HCT116 (cell line): Measurements from ENCODE around the gene BRD3OS. TPM values are rescaled to one million over a fixed set of nuclear protein-coding genes. Genes with fewer than 3 reads are reported as not detected.

Experiments
- ATAC-seq: fragments of 200-7000 bp; cut with Tn5 transposase; 2 replicates; pipeline ENCODE4 v1.9.1; 2020; ENCODE audit warnings: mild to moderate bottlenecking, moderate library complexity
- BruUV-seq: library from RNA; stranded (reverse); fragments of 400-500 nt; replicated peaks from 2 replicates; lab custom pipeline; 2021; lab: Mats Ljungman, UMichigan
- CTCF ChIA-PET: fragments of 300-600 bp; sonication (Branson Sonifier 250); formaldehyde crosslinking; loops from one replicate; lab custom pipeline; 2021; ENCODE audit warnings: antibody characterized with exemption; lab: Charles Lee
- POLR2A ChIA-PET: fragments of 300-600, 350-600 bp; sonication (Branson Sonifier 250); formaldehyde crosslinking; loops from one replicate; lab custom pipeline; 2021; ENCODE audit warnings: antibody characterized with exemption; lab: Charles Lee
- RAD21 ChIA-PET, 2 experiments: fragments of 300-600 bp; sonication (Branson Sonifier 250); formaldehyde crosslinking; loops; one replicate each; lab custom pipeline; 2023; ENCODE audit warnings: low total read pairs in 2 of 2; ENCODE audit not compliant: uncharacterized antibody in 2 of 2, unreplicated experiment in 2 of 2, low non-redundant PET in 1 of 2; lab: Charles Lee
- DNase-seq: peaks from one replicate; pipeline ENCODE4 v3.0.0-alpha.2; 2010; ENCODE audit warnings: low read depth, low spot score
- H2AFZ ChIP-seq: fragments of 200-600 bp; shearing (Covaris generic), sonication (generic); 2 replicates; pipeline ENCODE4 v1.6.1; 2017; ENCODE audit warnings: low read depth, mixed run types, mixed read lengths, antibody characterized with exemption, low read length; ENCODE audit not compliant: poor library complexity, severe bottlenecking
- H3K27ac ChIP-seq: 2 replicates; pipeline ENCODE4 v1.5.1; 2012; ENCODE audit warnings: low read depth, low read length
- H3K27me3 ChIP-seq: fragments of 200-600 bp; sonication (generic); 2 replicates; pipeline ENCODE4 v1.6.1; 2016; ENCODE audit warnings: mixed run types, low read length, mixed read lengths; ENCODE audit not compliant: insufficient read depth
- H3K36me3 ChIP-seq, 2 experiments: fragments of 200-500 bp in 1 of 2; fragments of 200-600 bp in 1 of 2; sonication (Bioruptor generic) in 1 of 2; sonication (generic) in 1 of 2; 2 replicates each; pipeline versions ENCODE4 v1.5.1 to v1.6.1; 2014 to 2016; ENCODE audit warnings: low read length in 2 of 2, inconsistent platforms in 1 of 2, mixed read lengths in 1 of 2, mixed run types in 1 of 2; ENCODE audit not compliant: insufficient read depth in 2 of 2, control insufficient read depth in 1 of 2
- H3K4me1 ChIP-seq, 2 experiments: fragments of 200-600 bp in 1 of 2; sonication (generic) in 1 of 2; 2 replicates each; pipeline versions ENCODE4 v1.5.1 to v1.6.1; 2012 to 2017; ENCODE audit warnings: low read length in 2 of 2, inconsistent platforms in 1 of 2, mild to moderate bottlenecking in 1 of 2, mixed read lengths in 1 of 2, mixed run types in 1 of 2, moderate library complexity in 1 of 2; ENCODE audit not compliant: insufficient read depth in 2 of 2, control insufficient read depth in 1 of 2
- H3K4me2 ChIP-seq: fragments of 200-600 bp; sonication (generic); 2 replicates; pipeline ENCODE4 v1.6.1; 2017; ENCODE audit warnings: mixed run types, low read length, mixed read lengths
- H3K4me3 ChIP-seq, 2 experiments: fragments of 200-600 bp in 1 of 2; sonication (generic) in 1 of 2; replicated peaks in 1 of 2; 2 replicates each; pipeline ENCODE4 v1.5.1; 2011 to 2016; ENCODE audit warnings: low read length in 2 of 2, control low read depth in 1 of 2, low read depth in 1 of 2, mild to moderate bottlenecking in 1 of 2, mixed read lengths in 1 of 2, mixed run types in 1 of 2
- H3K79me2 ChIP-seq: fragments of 200-600 bp; sonication (generic); 2 replicates; pipeline ENCODE4 v1.6.1; 2017; ENCODE audit warnings: mild to moderate bottlenecking, mixed run types, low read length, moderate library complexity, mixed read lengths; ENCODE audit not compliant: insufficient read depth
- H3K9ac ChIP-seq: fragments of 200-600 bp; sonication (generic); 2 replicates; pipeline ENCODE4 v1.6.1; 2016; ENCODE audit warnings: low read length, mixed read lengths
- H3K9me2 ChIP-seq: fragments of 200-600 bp; sonication (generic), shearing (Covaris generic); 2 replicates; pipeline ENCODE4 v1.6.1; 2017; ENCODE audit warnings: mixed run types, mild to moderate bottlenecking, moderate library complexity; ENCODE audit not compliant: insufficient read depth
- H3K9me3 ChIP-seq, 2 experiments: fragments of 200-500 bp in 1 of 2; fragments of 200-600 bp in 1 of 2; sonication (Bioruptor generic) in 1 of 2; sonication (generic) in 1 of 2; 2 replicates each; pipeline ENCODE4 v1.6.1; 2014 to 2017; ENCODE audit warnings: low read length in 2 of 2, mixed read lengths in 2 of 2, inconsistent platforms in 1 of 2, low read depth in 1 of 2, mild to moderate bottlenecking in 1 of 2, mixed run types in 1 of 2, moderate library complexity in 1 of 2; ENCODE audit not compliant: control insufficient read depth in 1 of 2, insufficient read depth in 1 of 2
- H4K20me1 ChIP-seq: fragments of 200-600 bp; sonication (generic), shearing (Covaris generic); 2 replicates; pipeline ENCODE4 v1.6.1; 2017; ENCODE audit warnings: mixed run types, mild to moderate bottlenecking, moderate library complexity; ENCODE audit not compliant: insufficient read depth
- CBX3 ChIP-seq: IDR thresholded peaks from 2 replicates; pipeline ENCODE4 v1.6.1; 2012; ENCODE audit warnings: low read depth
- ELF1 ChIP-seq: IDR thresholded peaks from 2 replicates; pipeline ENCODE4 v1.6.1; 2012; ENCODE audit warnings: low read depth, borderline replicate concordance
- EZH2 ChIP-seq: fragments of 200-600 bp; sonication (generic); IDR thresholded peaks from 2 replicates; pipeline ENCODE4 v1.6.1; 2017; ENCODE audit warnings: antibody characterized with exemption, mixed run types
- EZH2phosphoT487 ChIP-seq: fragments of 200-600 bp; IDR thresholded peaks from 2 replicates; pipeline ENCODE4 v1.6.1; 2018; ENCODE audit warnings: antibody characterized with exemption, borderline replicate concordance
- POLR2A ChIP-seq: IDR thresholded peaks from 2 replicates; pipeline ENCODE4 v1.7.0; 2011; ENCODE audit warnings: borderline replicate concordance; ENCODE audit not compliant: insufficient read depth, insufficient read length; ENCODE audit errors: extremely low read depth
- RAD21 ChIP-seq: IDR thresholded peaks from 2 replicates; pipeline ENCODE4 v1.6.1; 2012; ENCODE audit warnings: low read depth, mild to moderate bottlenecking
- SP1 ChIP-seq: IDR thresholded peaks from 2 replicates; pipeline ENCODE4 v1.6.1; 2012; ENCODE audit warnings: low read depth
- SRF ChIP-seq: IDR thresholded peaks from 2 replicates; pipeline ENCODE4 v1.6.1; 2012; ENCODE audit warnings: low read depth
- TCF7L2 ChIP-seq: IDR thresholded peaks from 2 replicates; pipeline ENCODE4 v1.7.0; 2011; ENCODE audit warnings: borderline replicate concordance, inconsistent platforms; ENCODE audit not compliant: insufficient read depth, insufficient read length; ENCODE audit errors: extremely low read depth
- YY1 ChIP-seq: IDR thresholded peaks from 2 replicates; pipeline ENCODE4 v1.6.1; 2011; ENCODE audit warnings: low read length, low read depth, moderate library complexity, mild to moderate bottlenecking; ENCODE audit not compliant: insufficient replicate concordance; ENCODE audit errors: extremely low read depth
- ZFX ChIP-seq: fragments of 450-650 bp; IDR thresholded peaks from 2 replicates; pipeline ENCODE4 v1.6.1; 2017
- ZNF274 ChIP-seq: fragments of 200-500 bp; sonication (Bioruptor generic); IDR thresholded peaks from 2 replicates; pipeline ENCODE4 v1.6.1; 2014; ENCODE audit warnings: mild to moderate bottlenecking, low read depth, low read length, inconsistent platforms
- intact Hi-C: fragments of 100-400 bp; cut with micrococcal nuclease; formaldehyde crosslinking; loops from 2 replicates; pipeline ENCODE4 v1.10.0; 2022
- total RNA-seq: library from RNA; stranded (reverse); gene quantifications from one replicate; pipeline ENCODE4 v1.2.1, GENCODE V29; 2021; ENCODE audit not compliant: unreplicated experiment
- TF ChIP-seq, protein P1 (sequence below): IDR thresholded peaks from 2 replicates; pipeline ENCODE4 v1.6.1; 2011; ENCODE audit warnings: mild to moderate bottlenecking, low read length, moderate library complexity; ENCODE audit not compliant: insufficient replicate concordance; ENCODE audit errors: extremely low read depth
- TF ChIP-seq, protein P2 (sequence below), 3 experiments: fragments of 200-600 bp in 1 of 3; sonication (generic) in 1 of 3; IDR thresholded peaks in 2 of 3; conservative IDR thresholded peaks in 1 of 3; 2 replicates each; pipeline ENCODE4 v1.5.1; 2012 to 2017; ENCODE audit warnings: low read depth in 2 of 3, low read length in 2 of 3, antibody characterized with exemption in 1 of 3, borderline replicate concordance in 1 of 3, control low read depth in 1 of 3, mild to moderate bottlenecking in 1 of 3, mixed read lengths in 1 of 3, mixed run types in 1 of 3, moderate library complexity in 1 of 3; ENCODE audit not compliant: insufficient read depth in 1 of 3

BRD3OS gene
- total RNA-seq, 1 experiment from 2014 or later: 17.0 TPM

- Histone ChIP-seq H3K9me3 (no peaks in the 10 kb centered on the region), H3K27me3 (no peaks in the 10 kb centered on the region), H3K4me2 (no peak overlapping the region), H3K36me3 (peaks cover 0 to 12% of the 10 kb centered on the region in 2 experiments; a peak in 1 of 4 replicates), H3K9ac (no peak overlapping the region), H3K79me2 (no peaks in the 10 kb centered on the region), H2AFZ (no peak overlapping the region), H3K4me3 (no peak overlapping the region)
- no peak for ATAC-seq
- RAD21 ChIA-PET: no interaction called here
- CTCF ChIA-PET: no interaction called here
- intact Hi-C loops: no loop called here
- TF ChIP-seq EZH2phosphoT487 (no peak), RAD21 (no peak), SRF (no peak), ZNF274 (no peak), ZFX (no peak), POLR2A (no peak), TCF7L2 (no peak), ELF1 (no peak), EZH2 (no peak), CBX3 (no peak), YY1 (no peak), SP1 (no peak)
- TF ChIP-seq, protein P1, sequence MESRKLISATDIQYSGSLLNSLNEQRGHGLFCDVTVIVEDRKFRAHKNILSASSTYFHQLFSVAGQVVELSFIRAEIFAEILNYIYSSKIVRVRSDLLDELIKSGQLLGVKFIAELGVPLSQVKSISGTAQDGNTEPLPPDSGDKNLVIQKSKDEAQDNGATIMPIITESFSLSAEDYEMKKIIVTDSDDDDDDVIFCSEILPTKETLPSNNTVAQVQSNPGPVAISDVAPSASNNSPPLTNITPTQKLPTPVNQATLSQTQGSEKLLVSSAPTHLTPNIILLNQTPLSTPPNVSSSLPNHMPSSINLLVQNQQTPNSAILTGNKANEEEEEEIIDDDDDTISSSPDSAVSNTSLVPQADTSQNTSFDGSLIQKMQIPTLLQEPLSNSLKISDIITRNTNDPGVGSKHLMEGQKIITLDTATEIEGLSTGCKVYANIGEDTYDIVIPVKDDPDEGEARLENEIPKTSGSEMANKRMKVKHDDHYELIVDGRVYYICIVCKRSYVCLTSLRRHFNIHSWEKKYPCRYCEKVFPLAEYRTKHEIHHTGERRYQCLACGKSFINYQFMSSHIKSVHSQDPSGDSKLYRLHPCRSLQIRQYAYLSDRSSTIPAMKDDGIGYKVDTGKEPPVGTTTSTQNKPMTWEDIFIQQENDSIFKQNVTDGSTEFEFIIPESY: no peak
- TF ChIP-seq, protein P2, sequence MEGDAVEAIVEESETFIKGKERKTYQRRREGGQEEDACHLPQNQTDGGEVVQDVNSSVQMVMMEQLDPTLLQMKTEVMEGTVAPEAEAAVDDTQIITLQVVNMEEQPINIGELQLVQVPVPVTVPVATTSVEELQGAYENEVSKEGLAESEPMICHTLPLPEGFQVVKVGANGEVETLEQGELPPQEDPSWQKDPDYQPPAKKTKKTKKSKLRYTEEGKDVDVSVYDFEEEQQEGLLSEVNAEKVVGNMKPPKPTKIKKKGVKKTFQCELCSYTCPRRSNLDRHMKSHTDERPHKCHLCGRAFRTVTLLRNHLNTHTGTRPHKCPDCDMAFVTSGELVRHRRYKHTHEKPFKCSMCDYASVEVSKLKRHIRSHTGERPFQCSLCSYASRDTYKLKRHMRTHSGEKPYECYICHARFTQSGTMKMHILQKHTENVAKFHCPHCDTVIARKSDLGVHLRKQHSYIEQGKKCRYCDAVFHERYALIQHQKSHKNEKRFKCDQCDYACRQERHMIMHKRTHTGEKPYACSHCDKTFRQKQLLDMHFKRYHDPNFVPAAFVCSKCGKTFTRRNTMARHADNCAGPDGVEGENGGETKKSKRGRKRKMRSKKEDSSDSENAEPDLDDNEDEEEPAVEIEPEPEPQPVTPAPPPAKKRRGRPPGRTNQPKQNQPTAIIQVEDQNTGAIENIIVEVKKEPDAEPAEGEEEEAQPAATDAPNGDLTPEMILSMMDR (IDR thresholded peaks at IDR 0.05 in 2 of 3, conservative IDR thresholded peaks at IDR 0.05 in 1 of 3; ENCODE audit: borderline replicate concordance in 1 of 3, insufficient read depth in 1 of 3, low read depth in 2 of 3, low read length in 2 of 3): no peak
- TF ChIP-seq, all 23 proteins: peak for 0
- Histone ChIP-seq H3K27ac (no peak overlapping the region), H3K9me2 (no peaks in the 10 kb centered on the region), H3K4me1 (no peaks in the 10 kb centered on the region), H4K20me1 (no peaks in the 10 kb centered on the region)
- no TSS peak for BruUV-seq
- no peak for DNase-seq
- POLR2A ChIA-PET: no interaction called here
These were observed 15.7 kb downstream of the BRD3OS start for GRCh38 chr9:134040781-134041648.
